ENCODE measurements around the gene CCDC148. TPM values are rescaled to one million over a fixed set of nuclear protein-coding genes. Genes with fewer than 3 reads are reported as not detected.
"Not testable (repeated sequence)": the region's sequence is repeated elsewhere in the genome, so short reads cannot be mapped to it uniquely, and the experiment has no call there.

Gene CCDC148
- total RNA-seq, 4 donors from 2014 or later = 0.78 to 1.6 (median 1.1) TPM

DNA sequence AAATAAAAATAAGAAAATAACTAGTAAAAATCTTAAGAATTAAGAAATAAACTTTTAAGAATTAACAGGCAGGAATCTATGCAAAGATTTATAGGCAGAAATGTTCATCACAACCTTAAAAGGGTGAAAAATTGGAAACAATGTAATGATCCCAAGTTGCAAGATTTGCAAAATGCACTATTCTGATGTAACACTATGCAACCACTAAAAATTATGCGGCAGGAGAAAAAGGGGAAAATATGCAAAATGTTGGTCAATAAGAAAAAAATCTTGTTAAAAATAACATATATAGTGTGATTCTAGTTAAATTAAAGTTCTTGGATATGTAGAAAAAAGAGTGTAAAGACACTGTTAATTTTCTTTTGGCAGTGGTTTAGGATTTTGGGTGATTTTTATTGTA lies 222.1 kb downstream of the CCDC148 start:
- Histone ChIP-seq H3K9me3 (no peaks in the 10 kb centered on the region), H3K4me1 (no peaks in the 10 kb centered on the region), H3K4me3 (no peak overlapping the region), H3K27me3 (no peaks in the 10 kb centered on the region), H3K36me3 (no peaks in the 10 kb centered on the region), H3K27ac (no peak overlapping the region)
- TF ChIP-seq, protein P1, sequence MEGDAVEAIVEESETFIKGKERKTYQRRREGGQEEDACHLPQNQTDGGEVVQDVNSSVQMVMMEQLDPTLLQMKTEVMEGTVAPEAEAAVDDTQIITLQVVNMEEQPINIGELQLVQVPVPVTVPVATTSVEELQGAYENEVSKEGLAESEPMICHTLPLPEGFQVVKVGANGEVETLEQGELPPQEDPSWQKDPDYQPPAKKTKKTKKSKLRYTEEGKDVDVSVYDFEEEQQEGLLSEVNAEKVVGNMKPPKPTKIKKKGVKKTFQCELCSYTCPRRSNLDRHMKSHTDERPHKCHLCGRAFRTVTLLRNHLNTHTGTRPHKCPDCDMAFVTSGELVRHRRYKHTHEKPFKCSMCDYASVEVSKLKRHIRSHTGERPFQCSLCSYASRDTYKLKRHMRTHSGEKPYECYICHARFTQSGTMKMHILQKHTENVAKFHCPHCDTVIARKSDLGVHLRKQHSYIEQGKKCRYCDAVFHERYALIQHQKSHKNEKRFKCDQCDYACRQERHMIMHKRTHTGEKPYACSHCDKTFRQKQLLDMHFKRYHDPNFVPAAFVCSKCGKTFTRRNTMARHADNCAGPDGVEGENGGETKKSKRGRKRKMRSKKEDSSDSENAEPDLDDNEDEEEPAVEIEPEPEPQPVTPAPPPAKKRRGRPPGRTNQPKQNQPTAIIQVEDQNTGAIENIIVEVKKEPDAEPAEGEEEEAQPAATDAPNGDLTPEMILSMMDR (IDR thresholded peaks at IDR 0.05) = no peak
- TF ChIP-seq EP300 (IDR thresholded peaks at IDR 0.05) = no peak
- no peak for TF ChIP-seq POLR2AphosphoS5 (IDR thresholded peaks at IDR 0.05)
- TF ChIP-seq POLR2A (IDR thresholded peaks at IDR 0.05) = no peak
- no peak for ATAC-seq
- 100% methylated on average over 1 of the region's 1 CpG for WGBS, 2 donors (ENCODE audit: low coverage in 1 of 2)

DNA sequence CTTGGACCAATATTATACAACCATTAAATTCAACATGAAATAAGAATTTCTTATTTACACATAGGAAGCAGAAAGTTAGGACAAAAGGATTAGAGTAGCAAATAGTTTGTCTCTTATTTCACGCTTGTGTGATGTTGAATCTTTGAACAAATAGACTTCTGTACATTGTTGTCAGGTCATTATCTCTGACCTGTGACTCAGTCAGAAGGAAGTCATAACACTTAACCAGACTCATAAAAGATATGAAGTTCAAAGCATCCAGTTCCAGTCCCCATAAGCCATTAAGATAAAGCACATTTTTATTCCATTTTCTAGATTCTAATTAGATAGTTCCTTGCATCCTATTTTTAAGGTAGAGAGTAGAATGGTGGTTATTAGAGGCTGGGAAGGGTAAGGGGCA lies 224.1 kb downstream of the CCDC148 start:
- 38 to 44% methylated on average over 1 of the region's 1 CpG for whole genome bisulfite sequencing, 2 donors (ENCODE audit: low coverage in 1 of 2)

DNA sequence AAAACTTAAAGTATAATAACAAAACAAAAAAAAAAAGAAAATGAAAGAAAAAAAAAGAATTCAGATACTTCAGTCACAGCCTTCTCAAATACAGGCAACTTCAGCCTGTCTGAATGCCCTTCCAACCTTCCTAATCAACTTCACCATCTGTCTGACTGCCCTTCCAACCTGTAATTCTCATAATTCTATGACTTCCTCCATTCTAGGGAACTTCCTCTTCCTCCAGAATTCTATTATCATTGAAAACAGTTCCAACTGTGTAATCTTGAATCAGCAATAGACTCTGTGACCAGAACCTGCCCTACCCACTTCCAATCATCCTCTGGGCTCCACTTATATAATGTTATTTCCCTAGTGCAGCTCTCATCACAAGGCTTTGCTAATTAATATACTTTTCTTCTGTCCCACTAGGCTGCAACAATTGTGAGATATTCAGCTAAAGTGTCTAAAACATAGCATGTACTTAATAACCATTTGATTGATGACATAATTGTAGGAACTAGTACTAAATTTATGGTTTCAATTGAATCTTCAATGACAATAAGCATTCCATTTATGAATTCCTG lies 227.5 kb downstream of the CCDC148 start:
- Histone ChIP-seq H3K4me1 (no peaks in the 10 kb centered on the region), H3K4me3 (no peak overlapping the region), H3K27me3 (no peaks in the 10 kb centered on the region), H3K36me3 (no peaks in the 10 kb centered on the region), H3K27ac (no peak overlapping the region), H3K9me3 (no peaks in the 10 kb centered on the region)
- TF ChIP-seq, protein P1 (IDR thresholded peaks at IDR 0.05) = no peak
- no peak for TF ChIP-seq POLR2AphosphoS5 (IDR thresholded peaks at IDR 0.05)
- no peak for TF ChIP-seq EP300 (IDR thresholded peaks at IDR 0.05)
- no peak for TF ChIP-seq POLR2A (IDR thresholded peaks at IDR 0.05)
- no peak for ATAC-seq

More for the DNA sequence above, 224.1 kb downstream of the CCDC148 start:
- no peak for ATAC-seq
- Histone ChIP-seq H3K4me1 (no peaks in the 10 kb centered on the region), H3K27ac (no peak overlapping the region), H3K36me3 (no peaks in the 10 kb centered on the region), H3K9me3 (no peaks in the 10 kb centered on the region), H3K27me3 (no peaks in the 10 kb centered on the region), H3K4me3 (no peak overlapping the region)
- TF ChIP-seq, protein P1 (IDR thresholded peaks at IDR 0.05) = no peak
- TF ChIP-seq POLR2AphosphoS5 (IDR thresholded peaks at IDR 0.05) (no peak), POLR2A (IDR thresholded peaks at IDR 0.05) (no peak), EP300 (IDR thresholded peaks at IDR 0.05) (no peak)

DNA sequence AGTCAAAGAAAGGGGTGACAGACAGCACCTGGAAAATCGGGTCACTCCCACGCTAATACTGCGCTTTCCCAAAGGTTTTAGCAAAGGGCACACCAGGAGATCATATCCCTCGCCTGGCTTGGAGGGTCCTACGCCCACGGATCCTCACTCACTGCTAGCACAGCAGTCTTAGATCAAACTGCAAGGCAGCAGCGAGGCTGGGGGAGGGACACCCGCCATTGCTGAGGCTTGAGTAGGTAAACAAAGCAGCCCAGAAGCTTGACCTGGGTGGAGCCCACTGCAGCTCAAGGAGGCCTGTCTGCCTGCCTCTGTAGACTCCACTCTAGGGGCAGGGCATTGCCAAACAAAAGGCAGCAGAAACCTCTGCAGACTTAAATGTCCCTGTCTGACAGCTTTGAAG lies 233.5 kb downstream of the CCDC148 start:
- WGBS, 2 donors (ENCODE audit: low coverage in 1 of 2) = 75 to 100% methylated on average over 1 to 8 of the region's 8 CpGs

DNA sequence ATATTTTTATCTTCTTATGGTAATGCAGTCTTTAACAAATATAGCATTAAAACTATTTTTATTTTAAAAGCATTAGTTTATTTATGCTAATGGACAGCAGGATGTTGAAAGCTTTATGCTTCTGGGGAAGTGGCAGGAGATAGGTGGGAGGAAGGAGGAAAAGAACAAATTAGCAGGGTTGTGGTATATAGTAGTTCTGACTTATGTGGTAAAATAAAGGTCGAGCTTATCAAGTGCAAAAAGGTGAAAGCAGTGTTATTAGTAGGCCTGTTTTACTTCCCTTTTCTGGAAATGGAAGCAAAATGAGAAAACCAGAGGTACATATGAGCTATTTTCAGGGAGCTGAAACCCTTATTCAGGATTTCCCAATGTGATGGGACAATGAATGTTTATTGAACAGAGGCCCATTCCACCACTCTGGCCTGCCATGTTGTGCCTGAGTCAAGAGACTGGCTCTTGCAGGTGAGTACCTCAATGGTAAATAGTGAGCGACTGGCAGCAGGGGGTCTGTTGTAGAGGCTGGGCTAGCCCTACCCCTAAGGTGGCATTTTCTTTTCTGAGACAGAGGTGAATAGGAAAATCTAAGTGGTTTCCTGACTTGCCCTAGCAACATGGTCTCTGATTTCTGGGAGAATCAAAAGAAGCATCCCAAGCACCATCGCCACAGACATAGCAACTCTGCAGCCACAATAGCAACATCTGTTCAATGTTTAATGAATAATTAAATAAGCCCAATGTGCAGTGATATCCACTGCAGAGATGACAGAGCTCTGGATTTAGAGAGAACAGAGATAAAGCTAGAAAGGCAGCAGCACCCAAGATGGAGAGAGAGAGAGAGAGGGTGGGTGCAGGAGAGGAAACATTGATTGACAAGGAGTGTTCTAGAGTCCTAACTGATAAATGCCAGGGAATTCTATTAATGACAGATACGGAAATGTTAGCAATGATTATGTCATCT lies 235.2 kb downstream of the CCDC148 start:
- no peak overlapping the region for H3K4me3 ChIP-seq
- 67 to 78% methylated on average over 3 of the region's 4 CpGs for WGBS, 2 donors (ENCODE audit: low coverage in 1 of 2)
- TF ChIP-seq POLR2A (IDR thresholded peaks at IDR 0.05) = no peak
- TF ChIP-seq, protein P1 (IDR thresholded peaks at IDR 0.05) = no peak
- no peak for TF ChIP-seq EP300 (IDR thresholded peaks at IDR 0.05)
- TF ChIP-seq POLR2AphosphoS5 (IDR thresholded peaks at IDR 0.05) = no peak
- H3K4me1 ChIP-seq = no peaks in the 10 kb centered on the region
- no peaks in the 10 kb centered on the region for H3K27me3 ChIP-seq
- no peak for ATAC-seq
- no peak overlapping the region for H3K27ac ChIP-seq
- H3K9me3 ChIP-seq = no peaks in the 10 kb centered on the region
- H3K36me3 ChIP-seq = no peaks in the 10 kb centered on the region

More for the DNA sequence above, 233.5 kb downstream of the CCDC148 start:
- not testable (repeated sequence) for ATAC-seq, H3K4me3 ChIP-seq, H3K4me1 ChIP-seq, H3K9me3 ChIP-seq, H3K27ac ChIP-seq, H3K27me3 ChIP-seq, H3K36me3 ChIP-seq
